Bronchial epithelial cell (primary cell): ENCODE results near the gene ZNF638. TPM values are rescaled to one million over a fixed set of nuclear protein-coding genes. Genes with fewer than 3 reads are reported as not detected.
"Not testable (repeated sequence)": the region's sequence is repeated elsewhere in the genome, so short reads cannot be mapped to it uniquely, and the experiment has no call there.

Source experiments
- DNase-seq: peaks from one replicate; pipeline ENCODE4 v3.0.0-alpha.2; 2010; ENCODE audit warnings: low read depth
- FAIRE-seq: peaks from 2 replicates; lab custom pipeline; 2011; peaks lifted over from hg19 to GRCh38; lab: Jason Lieb, UNC
- H3K27me3 ChIP-seq: 2 replicates; pipeline ENCODE4 v1.5.1; 2011; ENCODE audit warnings: low read length; ENCODE audit not compliant: control insufficient read depth, insufficient read depth
- H3K36me3 ChIP-seq: 2 replicates; pipeline ENCODE4 v1.5.1; 2011; ENCODE audit warnings: low read length; ENCODE audit not compliant: control insufficient read depth, insufficient read depth
- H3K4me3 ChIP-seq: 2 replicates; pipeline ENCODE4 v1.5.1; 2011; ENCODE audit warnings: mild to moderate bottlenecking, low read depth, low read length, control low read depth
- total RNA-seq: library from RNA; depleted of rRNA; stranded (reverse); fragments of >200 nt; gene quantifications from 2 replicates; pipeline ENCODE4 v1.2.1, GENCODE V29; 2014
- TF ChIP-seq, protein P1 (sequence below): IDR thresholded peaks from 2 replicates; pipeline ENCODE4 v1.5.1; 2011; ENCODE audit warnings: mild to moderate bottlenecking, moderate library complexity, low read length, control low read depth, inconsistent platforms; ENCODE audit not compliant: insufficient read depth, severe bottlenecking

ZNF638 gene
- total RNA-seq, 1 donor from 2014 or later, result 86.9 TPM

GRCh38 chr2:71313016-71313766 lies 18.4 kb upstream of the ZNF638 start:
- TF ChIP-seq, protein P1, sequence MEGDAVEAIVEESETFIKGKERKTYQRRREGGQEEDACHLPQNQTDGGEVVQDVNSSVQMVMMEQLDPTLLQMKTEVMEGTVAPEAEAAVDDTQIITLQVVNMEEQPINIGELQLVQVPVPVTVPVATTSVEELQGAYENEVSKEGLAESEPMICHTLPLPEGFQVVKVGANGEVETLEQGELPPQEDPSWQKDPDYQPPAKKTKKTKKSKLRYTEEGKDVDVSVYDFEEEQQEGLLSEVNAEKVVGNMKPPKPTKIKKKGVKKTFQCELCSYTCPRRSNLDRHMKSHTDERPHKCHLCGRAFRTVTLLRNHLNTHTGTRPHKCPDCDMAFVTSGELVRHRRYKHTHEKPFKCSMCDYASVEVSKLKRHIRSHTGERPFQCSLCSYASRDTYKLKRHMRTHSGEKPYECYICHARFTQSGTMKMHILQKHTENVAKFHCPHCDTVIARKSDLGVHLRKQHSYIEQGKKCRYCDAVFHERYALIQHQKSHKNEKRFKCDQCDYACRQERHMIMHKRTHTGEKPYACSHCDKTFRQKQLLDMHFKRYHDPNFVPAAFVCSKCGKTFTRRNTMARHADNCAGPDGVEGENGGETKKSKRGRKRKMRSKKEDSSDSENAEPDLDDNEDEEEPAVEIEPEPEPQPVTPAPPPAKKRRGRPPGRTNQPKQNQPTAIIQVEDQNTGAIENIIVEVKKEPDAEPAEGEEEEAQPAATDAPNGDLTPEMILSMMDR, result no peak
- H3K36me3 ChIP-seq, result no peaks in the 10 kb centered on the region
- no peak for FAIRE-seq
- no peak overlapping the region for H3K4me3 ChIP-seq
- DNase-seq, result no peak
- no peaks in the 10 kb centered on the region for H3K27me3 ChIP-seq

DNA sequence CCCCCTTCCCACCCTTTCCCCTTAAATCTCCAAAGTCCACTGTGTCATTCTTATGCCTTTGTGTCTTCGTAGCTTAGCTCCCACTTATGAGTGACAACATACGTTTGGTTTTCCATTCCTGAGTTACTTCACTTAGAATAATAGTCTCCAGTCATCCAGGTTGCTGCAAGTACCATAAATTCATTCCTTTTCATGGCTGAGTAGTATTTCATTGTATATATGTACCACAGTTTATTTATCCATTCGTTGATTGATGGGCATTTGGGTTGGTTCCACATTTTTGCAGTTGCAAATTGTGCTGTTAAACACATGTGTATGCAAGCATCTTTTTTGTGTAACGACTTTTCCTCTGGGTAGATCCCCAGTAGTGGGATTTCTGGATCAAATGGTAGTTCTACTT lies 14.5 kb upstream of the ZNF638 start:
- TF ChIP-seq, protein P1, result no peak
- no peak for FAIRE-seq
- H3K4me3 ChIP-seq, result no peak overlapping the region

DNA sequence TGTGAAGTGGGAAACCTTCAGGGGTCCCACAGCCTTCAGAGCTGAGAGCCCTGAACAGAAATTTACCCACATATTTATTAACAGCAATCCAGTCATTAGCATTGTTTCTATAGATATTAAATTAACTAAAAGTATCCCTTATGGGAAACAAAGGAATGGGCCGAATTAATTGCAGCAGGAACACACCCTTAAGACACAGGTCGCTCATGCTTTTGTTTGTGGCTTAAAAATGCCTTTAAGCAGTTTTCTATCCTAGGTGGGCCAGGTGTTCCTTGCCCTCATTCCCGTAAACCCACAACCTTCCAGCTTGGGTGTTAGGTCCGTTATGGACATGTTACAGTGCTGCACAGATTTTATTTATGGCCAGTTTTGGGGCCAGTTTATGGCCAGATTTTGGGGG lies 13.7 kb upstream of the ZNF638 start:
- H3K36me3 ChIP-seq, H3K27me3 ChIP-seq, FAIRE-seq, DNase-seq, H3K4me3 ChIP-seq: not testable (repeated sequence)

More for the DNA sequence above, 14.5 kb upstream of the ZNF638 start:
- Histone ChIP-seq H3K27me3 (no peaks in the 10 kb centered on the region), H3K36me3 (no peaks in the 10 kb centered on the region)
- no peak for DNase-seq

GRCh38 chr2:71323386-71323785 lies 8.2 kb upstream of the ZNF638 start:
- DNase-seq, result no peak
- TF ChIP-seq, protein P1, result no peak
- H3K4me3 ChIP-seq, result no peak overlapping the region
- H3K27me3 ChIP-seq, result no peaks in the 10 kb centered on the region
- FAIRE-seq, result no peak
- H3K36me3 ChIP-seq, result no peaks in the 10 kb centered on the region

DNA sequence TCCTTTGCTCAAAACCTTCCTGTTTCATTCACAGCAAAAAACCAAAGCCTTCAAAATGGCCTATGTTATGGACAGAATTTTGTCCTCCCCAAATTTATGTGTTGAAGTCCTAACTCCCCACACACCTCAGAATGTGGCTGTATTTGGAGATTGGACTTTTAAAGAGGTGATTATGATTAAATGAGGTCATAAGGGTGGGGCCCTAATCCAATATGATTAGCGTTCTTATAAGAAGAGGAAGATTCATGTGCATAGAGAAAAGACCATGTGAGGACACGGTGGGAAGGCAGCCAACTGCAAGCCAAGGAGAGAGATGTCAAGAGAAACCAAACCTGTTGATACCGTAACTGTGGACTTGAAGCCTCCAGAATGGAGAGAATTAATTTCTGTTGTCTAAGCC lies 4.6 kb upstream of the ZNF638 start:
- DNase-seq (no peak), FAIRE-seq (no peak)
- TF ChIP-seq, protein P1, result no peak
- H3K4me3 ChIP-seq, result no peak overlapping the region
- H3K27me3 ChIP-seq, result no peaks in the 10 kb centered on the region
- no peaks in the 10 kb centered on the region for H3K36me3 ChIP-seq

GRCh38 chr2:71327916-71328315 lies 3.7 kb upstream of the ZNF638 start:
- DNase-seq (no peak), FAIRE-seq (no peak)
- Histone ChIP-seq H3K27me3 (no peaks in the 10 kb centered on the region), H3K4me3 (no peak overlapping the region), H3K36me3 (no peaks in the 10 kb centered on the region)
- TF ChIP-seq, protein P1, result no peak
